OCI-LY7 (cell line): ENCODE measurements around the gene NANP. TPM values are rescaled to one million over a fixed set of nuclear protein-coding genes. Genes with fewer than 3 reads are reported as not detected.
A peak's percentile ranks its signal among the peaks of the same experiment; 100 is the strongest.
"Not testable (repeated sequence)": the region's sequence is repeated elsewhere in the genome, so short reads cannot be mapped to it uniquely, and the experiment has no call there.

Source experiments
- BruUV-seq: library from RNA; stranded (reverse); fragments of 400-500 nt; replicated peaks from 2 replicates; lab custom pipeline; 2021; lab: Mats Ljungman, UMichigan
- CTCF ChIA-PET: fragments of 300-600 bp; sonication (Branson Sonifier 250); formaldehyde crosslinking; loops from one replicate; lab custom pipeline; 2022; ENCODE audit warnings: antibody characterized with exemption; ENCODE audit not compliant: unreplicated experiment; lab: Charles Lee
- POLR2A ChIA-PET: fragments of 300-600 bp; sonication (Branson Sonifier 250); formaldehyde crosslinking; loops from one replicate; lab custom pipeline; 2022; ENCODE audit warnings: antibody characterized with exemption; lab: Charles Lee
- DNase-seq: peaks from one replicate; pipeline ENCODE4 v3.0.0-alpha.2; 2015; ENCODE audit warnings: low spot score
- H2AFZ ChIP-seq: fragments of 200-600 bp; sonication (generic), shearing (Covaris generic); 2 replicates; pipeline ENCODE4 v1.6.1; 2014; ENCODE audit warnings: mild to moderate bottlenecking, antibody characterized with exemption, low read length, moderate library complexity
- H3K27ac ChIP-seq: fragments of 200-600 bp; sonication (generic); 2 replicates; pipeline ENCODE4 v1.5.1; 2014; ENCODE audit warnings: mixed run types, low read depth, mild to moderate bottlenecking, moderate library complexity, low read length, inconsistent platforms; ENCODE audit not compliant: poor library complexity, severe bottlenecking
- H3K36me3 ChIP-seq: fragments of 200-600 bp; sonication (generic); 2 replicates; pipeline ENCODE4 v1.6.1; 2014; ENCODE audit warnings: mild to moderate bottlenecking, antibody characterized with exemption, low read length, moderate library complexity, mixed read lengths; ENCODE audit not compliant: insufficient read depth
- H3K4me1 ChIP-seq: fragments of 200-600 bp; sonication (generic); 2 replicates; pipeline ENCODE4 v1.5.1; 2014; ENCODE audit warnings: mild to moderate bottlenecking, low read length; ENCODE audit not compliant: insufficient read depth, poor library complexity, severe bottlenecking
- H3K4me2 ChIP-seq: fragments of 200-600 bp; sonication (generic); 2 replicates; pipeline ENCODE4 v1.6.1; 2014; ENCODE audit warnings: mild to moderate bottlenecking, low read length
- H3K4me3 ChIP-seq: fragments of 200-600 bp; sonication (generic); 2 replicates; pipeline ENCODE4 v1.5.1; 2014; ENCODE audit warnings: mild to moderate bottlenecking, low read depth, low read length; ENCODE audit not compliant: poor library complexity, severe bottlenecking
- H3K79me2 ChIP-seq: fragments of 200-600 bp; sonication (generic); 2 replicates; pipeline ENCODE4 v1.6.1; 2016; ENCODE audit warnings: low read depth, mild to moderate bottlenecking, low read length, moderate library complexity, mixed read lengths; ENCODE audit not compliant: insufficient read depth
- H3K9me2 ChIP-seq: fragments of 200-600 bp; sonication (generic); 2 replicates; pipeline ENCODE4 v1.6.1; 2016; ENCODE audit warnings: mild to moderate bottlenecking, low read length, mixed read lengths; ENCODE audit not compliant: insufficient read depth
- H3K9me3 ChIP-seq: fragments of 200-600 bp; sonication (generic); 2 replicates; pipeline ENCODE4 v1.6.1; 2014; ENCODE audit warnings: mild to moderate bottlenecking, mixed run types, low read length, mixed read lengths
- H4K20me1 ChIP-seq: fragments of 200-600 bp; sonication (generic); 2 replicates; pipeline ENCODE4 v1.6.1; 2014; ENCODE audit warnings: mild to moderate bottlenecking, antibody characterized with exemption, low read length, moderate library complexity, mixed read lengths; ENCODE audit not compliant: insufficient read depth
- CTCF ChIP-seq: fragments of 200-600 bp; sonication (generic); conservative IDR thresholded peaks from 2 replicates; pipeline ENCODE4 v1.5.1; 2014; ENCODE audit warnings: mild to moderate bottlenecking, antibody characterized with exemption, low read length, moderate library complexity, mixed read lengths
- EZH2phosphoT487 ChIP-seq: fragments of 200-600 bp; sonication (generic); IDR thresholded peaks from 2 replicates; pipeline ENCODE4 v1.6.1; 2018; ENCODE audit warnings: low read depth, borderline replicate concordance, mild to moderate bottlenecking, mixed run types, antibody characterized with exemption, low read length, moderate library complexity, mixed read lengths
- intact Hi-C: fragments of 100-400 bp; cut with micrococcal nuclease; formaldehyde crosslinking; loops from one replicate; pipeline ENCODE4 v1.10.0; 2022; ENCODE audit not compliant: unreplicated experiment
- total RNA-seq, 2 experiments: library from RNA; depleted of rRNA in 1 of 2; stranded (reverse); fragments of >200 nt in 1 of 2; shearing (Covaris generic) in 1 of 2; gene quantifications; 2 replicates each; pipeline ENCODE4 v1.2.3, GENCODE V29; 2014 to 2022

Gene NANP
- total RNA-seq, 2 experiments from 2014 or later, result 1.0 to 3.2 TPM

DNA sequence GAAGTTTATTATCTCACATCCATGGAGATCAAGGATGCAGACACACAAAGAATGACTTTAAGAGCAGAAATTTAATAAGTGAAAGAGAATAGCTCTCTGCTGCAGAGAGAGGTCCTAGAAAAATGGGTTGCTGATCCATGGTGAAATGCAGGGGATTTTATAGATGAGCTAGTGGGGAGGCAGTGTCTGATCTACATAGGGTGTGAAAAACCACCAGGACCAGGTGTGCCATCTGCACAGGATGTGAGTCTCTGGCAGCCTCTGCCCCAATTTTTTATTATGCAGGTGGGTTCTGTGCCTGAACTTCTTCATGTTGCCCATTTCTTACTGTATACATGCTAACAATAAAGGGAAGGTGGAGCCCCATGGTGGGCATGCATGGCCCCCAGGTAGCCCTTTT, 19.9 kb upstream of the NANP start:
- CTCF ChIA-PET, result no interaction called here

DNA sequence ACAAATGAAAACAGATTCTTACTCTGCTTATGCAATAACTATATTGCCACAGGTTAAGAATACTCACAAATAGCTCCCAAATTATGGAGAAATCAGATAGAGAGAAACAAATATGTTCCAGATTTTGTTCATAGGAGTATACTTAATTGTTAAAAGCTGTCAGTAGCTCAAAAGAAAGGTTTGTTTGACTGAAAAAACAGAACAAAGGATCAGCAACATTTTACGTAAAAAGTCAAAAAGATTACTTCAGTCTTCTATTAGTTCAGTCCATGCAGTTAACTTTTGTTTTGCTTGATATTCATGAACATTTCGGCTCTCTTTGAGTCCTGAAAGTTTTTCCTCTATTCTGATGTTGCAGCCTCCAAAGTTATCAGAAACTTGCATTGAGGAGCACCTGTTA, 13.4 kb upstream of the NANP start:
- ChIA-PET POLR2A (no interaction called here), CTCF (no interaction called here)
- Histone ChIP-seq H3K9me2 (no peaks in the 10 kb centered on the region), H3K79me2 (no peaks in the 10 kb centered on the region), H3K4me1 (no peaks in the 10 kb centered on the region), H2AFZ (no peak overlapping the region), H3K9me3 (peaks cover 19% of the 10 kb centered on the region), H3K27ac (no peak overlapping the region), H3K4me2 (no peak overlapping the region), H3K36me3 (no peaks in the 10 kb centered on the region), H4K20me1 (no peaks in the 10 kb centered on the region), H3K4me3 (no peak overlapping the region)
- intact Hi-C loops, result no loop called here
- no TSS peak for BruUV-seq
- DNase-seq, result peak; percentile 13
- TF ChIP-seq CTCF (no peak), EZH2phosphoT487 (no peak)

More for the DNA sequence above, 19.9 kb upstream of the NANP start:
- Histone ChIP-seq H3K36me3 (no peaks in the 10 kb centered on the region), H3K9me3 (no peaks in the 10 kb centered on the region; the same call in 1 of the 2 replicates), H3K4me3 (no peak overlapping the region), H4K20me1 (no peaks in the 10 kb centered on the region), H3K4me2 (no peak overlapping the region), H2AFZ (no peak overlapping the region), H3K9me2 (no peaks in the 10 kb centered on the region), H3K4me1 (no peaks in the 10 kb centered on the region), H3K79me2 (no peaks in the 10 kb centered on the region), H3K27ac (no peak overlapping the region)
- POLR2A ChIA-PET, result interaction anchor here (0.6 to 0.8 kb wide), 2 partner anchors 12 to 21 kb away, joined by 3 to 4 read pairs; no protein-coding TSS in a partner anchor
- intact Hi-C loops, result no loop called here
- TF ChIP-seq CTCF, result no peak
- TF ChIP-seq EZH2phosphoT487, result no peak
- no TSS peak for BruUV-seq
- DNase-seq, result no peak

DNA sequence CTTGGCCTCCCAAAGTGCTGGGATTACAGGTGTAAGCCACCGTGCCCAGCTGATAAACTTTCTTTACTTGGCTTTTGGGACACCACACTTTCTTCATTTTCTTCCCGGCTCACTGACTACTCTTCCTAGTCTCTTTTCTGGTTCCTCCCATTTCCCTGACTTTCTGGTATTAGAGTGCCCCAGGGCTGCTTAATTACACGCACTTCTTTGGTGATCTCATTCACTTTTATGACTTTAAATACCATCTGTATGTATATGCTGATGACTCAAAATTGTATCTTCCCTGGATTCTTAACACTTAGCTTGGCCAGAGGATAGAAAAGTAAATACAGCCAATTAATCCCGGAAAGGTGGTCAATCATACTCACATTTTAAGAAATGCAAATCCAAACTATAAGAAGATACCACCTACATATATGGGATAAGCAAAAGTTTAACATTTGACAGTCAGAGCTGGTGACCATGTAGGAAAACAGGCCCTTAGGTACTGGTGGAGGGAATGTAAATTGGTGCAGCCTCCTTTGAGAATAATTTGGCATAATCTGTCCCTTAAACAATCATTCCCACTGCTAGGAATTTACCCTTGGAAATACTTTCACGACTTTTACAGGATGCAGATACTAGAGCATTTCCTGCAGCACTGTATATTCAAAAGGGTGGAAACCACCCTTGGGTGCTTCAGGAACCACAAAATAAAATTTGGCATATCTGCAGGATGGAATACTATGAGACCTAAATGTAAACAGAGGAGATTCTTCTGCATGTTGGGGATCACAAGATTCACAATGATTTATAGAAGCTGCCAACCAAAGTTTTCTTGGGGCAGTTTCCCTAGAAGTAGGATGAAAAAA, 9.4 kb upstream of the NANP start:
- no peak overlapping the region for H3K4me2 ChIP-seq
- no peak for DNase-seq
- no peaks in the 10 kb centered on the region for H3K4me1 ChIP-seq
- no peaks in the 10 kb centered on the region for H4K20me1 ChIP-seq
- POLR2A ChIA-PET, result no interaction called here
- H3K4me3 ChIP-seq, result no peak overlapping the region
- no peak for TF ChIP-seq EZH2phosphoT487
- no peak for TF ChIP-seq CTCF
- H3K9me2 ChIP-seq, result no peaks in the 10 kb centered on the region
- H3K27ac ChIP-seq, result no peak overlapping the region
- intact Hi-C loops, result no loop called here
- no peaks in the 10 kb centered on the region for H3K79me2 ChIP-seq
- H3K36me3 ChIP-seq, result no peaks in the 10 kb centered on the region
- CTCF ChIA-PET, result no interaction called here
- H3K9me3 ChIP-seq, result peaks cover 19% of the 10 kb centered on the region
- no peak overlapping the region for H2AFZ ChIP-seq
- BruUV-seq, result no TSS peak

DNA sequence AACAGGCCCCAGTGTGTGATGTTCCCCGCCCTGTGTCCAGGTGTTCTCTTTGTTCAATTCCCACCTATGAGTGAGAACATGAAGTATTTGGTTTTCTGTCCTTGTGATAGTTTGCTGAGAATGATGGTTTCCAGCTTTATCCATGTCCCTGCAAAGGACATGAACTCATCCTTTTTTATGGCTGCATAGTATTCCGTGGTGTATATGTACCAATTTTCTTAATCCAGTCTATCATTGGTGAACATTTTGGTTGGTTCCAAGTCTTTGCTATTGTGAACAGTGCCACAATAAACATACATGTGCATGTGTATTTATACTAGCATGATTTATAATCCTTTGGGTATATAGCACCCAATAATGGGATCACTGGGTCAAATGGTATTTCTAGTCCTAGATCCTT, 6.8 kb upstream of the NANP start:
- intact Hi-C loops, POLR2A ChIA-PET, BruUV-seq, H3K4me2 ChIP-seq, H4K20me1 ChIP-seq, CTCF ChIA-PET, DNase-seq, H3K4me3 ChIP-seq, H3K4me1 ChIP-seq, H3K9me3 ChIP-seq, H3K9me2 ChIP-seq, H2AFZ ChIP-seq, H3K79me2 ChIP-seq, H3K36me3 ChIP-seq, H3K27ac ChIP-seq: not testable (repeated sequence)
